ENCODE results near the gene TUBA4B. TPM values are rescaled to one million over a fixed set of nuclear protein-coding genes. Genes with fewer than 3 reads are reported as not detected.
A peak's percentile ranks its signal among the peaks of the same experiment; 100 is the strongest.
"Not testable (repeated sequence)": the region's sequence is repeated elsewhere in the genome, so short reads cannot be mapped to it uniquely, and the experiment has no call there.

TUBA4B gene
- total and polyA plus RNA-seq, 5 donors from 2014 or later: not detected

- Mint-ChIP-seq H3K4me3 (no peak overlapping the region), H3K27me3 (peaks cover 76% of the 10 kb centered on the region)
- no peak for ATAC-seq (ENCODE audit: low read depth in 2 of 2)
These were observed 49.4 kb downstream of the TUBA4B start for GRCh38 chr2:219302412-219302968.

GRCh38 chr2:219304223-219304622, 51.2 kb downstream of the TUBA4B start:
- DNase-seq (no peak), ATAC-seq (ENCODE audit: low read depth in 2 of 2) (no peak)
- no peak overlapping the region for H3K27ac Mint-ChIP-seq
- H3K4me3 Mint-ChIP-seq: no peak overlapping the region
- Histone ChIP-seq H3K36me3 (ENCODE audit: control insufficient read depth, insufficient read depth, low read length) (no peaks in the 10 kb centered on the region), H3K4me3 (ENCODE audit: low read depth, low read length) (no peak overlapping the region), H3K4me1 (ENCODE audit: control insufficient read depth, insufficient read depth, low read length, poor library complexity, severe bottlenecking) (no peaks in the 10 kb centered on the region), H3K27ac (ENCODE audit: insufficient read depth, low read length, poor library complexity, severe bottlenecking) (no peak overlapping the region), H3K9me3 (ENCODE audit: control insufficient read depth in 2 of 2, low read length in 2 of 2) (no peaks in the 10 kb centered on the region), H3K27me3 (ENCODE audit: control insufficient read depth, insufficient read depth, low read length) (peaks cover 12% of the 10 kb centered on the region)
- no peaks in the 10 kb centered on the region for H3K36me3 Mint-ChIP-seq
- peaks cover 0 to 6% (median 0%) of the 10 kb centered on the region in 7 donors for H3K9me3 Mint-ChIP-seq
- peaks cover 0 to 2% (median 0%) of the 10 kb centered on the region in 4 donors for H3K4me1 Mint-ChIP-seq
- peaks cover 74% of the 10 kb centered on the region for H3K27me3 Mint-ChIP-seq

More at GRCh38 chr2:219302412-219302968, 49.4 kb downstream of the TUBA4B start:
- no peak overlapping the region for H3K27ac ChIP-seq (ENCODE audit: insufficient read depth, low read length, poor library complexity, severe bottlenecking)
- no peaks in the 10 kb centered on the region for H3K36me3 Mint-ChIP-seq
- H3K4me1 ChIP-seq (ENCODE audit: control insufficient read depth, insufficient read depth, low read length, poor library complexity, severe bottlenecking): peaks cover 4% of the 10 kb centered on the region
- H3K9me3 ChIP-seq (ENCODE audit: control insufficient read depth in 2 of 2, low read length in 2 of 2): no peaks in the 10 kb centered on the region
- H3K4me3 ChIP-seq (ENCODE audit: low read depth, low read length): no peak overlapping the region
- peaks cover 0 to 11% (median 0%) of the 10 kb centered on the region in 4 donors for H3K4me1 Mint-ChIP-seq
- peaks cover 8% of the 10 kb centered on the region for H3K27me3 ChIP-seq (ENCODE audit: control insufficient read depth, insufficient read depth, low read length)
- peaks cover 0 to 6% (median 0%) of the 10 kb centered on the region in 7 donors for H3K9me3 Mint-ChIP-seq
- H3K36me3 ChIP-seq (ENCODE audit: control insufficient read depth, insufficient read depth, low read length): no peaks in the 10 kb centered on the region
- H3K27ac Mint-ChIP-seq: no peak overlapping the region
- no peak for DNase-seq

- peaks cover 20% of the 10 kb centered on the region for H3K27me3 ChIP-seq (ENCODE audit: control insufficient read depth, insufficient read depth, low read length)
- Mint-ChIP-seq H3K27ac (no peak overlapping the region), H3K36me3 (no peaks in the 10 kb centered on the region), H3K4me1 (peaks cover 0 to 2% (median 0%) of the 10 kb centered on the region in 4 donors), H3K9me3 (peaks cover 0 to 6% (median 3%) of the 10 kb centered on the region in 7 donors), H3K27me3 (peaks cover 78% of the 10 kb centered on the region), H3K4me3 (no peak overlapping the region)
- H3K4me1 ChIP-seq (ENCODE audit: control insufficient read depth, insufficient read depth, low read length, poor library complexity, severe bottlenecking): no peaks in the 10 kb centered on the region
- DNase-seq (no peak), ATAC-seq (ENCODE audit: low read depth in 2 of 2) (no peak)
- no peak overlapping the region for H3K27ac ChIP-seq (ENCODE audit: insufficient read depth, low read length, poor library complexity, severe bottlenecking)
- H3K4me3 ChIP-seq (ENCODE audit: low read depth, low read length): no peak overlapping the region
- no peaks in the 10 kb centered on the region for H3K36me3 ChIP-seq (ENCODE audit: control insufficient read depth, insufficient read depth, low read length)
- no peaks in the 10 kb centered on the region for H3K9me3 ChIP-seq (ENCODE audit: control insufficient read depth in 2 of 2, low read length in 2 of 2)
These were observed 53.0 kb downstream of the TUBA4B start for GRCh38 chr2:219306047-219306446.

- no peaks in the 10 kb centered on the region for H3K9me3 ChIP-seq (ENCODE audit: control insufficient read depth in 2 of 2, low read length in 2 of 2)
- H3K27ac ChIP-seq (ENCODE audit: insufficient read depth, low read length, poor library complexity, severe bottlenecking): no peak overlapping the region
- no peak overlapping the region for H3K27ac Mint-ChIP-seq
- no peaks in the 10 kb centered on the region for H3K4me1 ChIP-seq (ENCODE audit: control insufficient read depth, insufficient read depth, low read length, poor library complexity, severe bottlenecking)
- H3K4me1 Mint-ChIP-seq: peaks cover 0 to 2% (median 0%) of the 10 kb centered on the region in 4 donors
- H3K4me3 Mint-ChIP-seq: no peak overlapping the region
- peaks cover 0 to 6% (median 3%) of the 10 kb centered on the region in 7 donors for H3K9me3 Mint-ChIP-seq
- DNase-seq (peak; percentile 33 to 57 (median 52)), ATAC-seq (ENCODE audit: low read depth in 2 of 2) (peak; percentile 45 to 66)
- H3K36me3 Mint-ChIP-seq: peaks cover 2% of the 10 kb centered on the region
- H3K36me3 ChIP-seq (ENCODE audit: control insufficient read depth, insufficient read depth, low read length): no peaks in the 10 kb centered on the region
- H3K4me3 ChIP-seq (ENCODE audit: low read depth, low read length): no peak overlapping the region
- H3K27me3 ChIP-seq (ENCODE audit: control insufficient read depth, insufficient read depth, low read length): peaks cover 18% of the 10 kb centered on the region
- peaks cover 66% of the 10 kb centered on the region for H3K27me3 Mint-ChIP-seq
These were observed 55.4 kb downstream of the TUBA4B start for GRCh38 chr2:219308142-219309101.

GRCh38 chr2:219309278-219309677, 56.2 kb downstream of the TUBA4B start, which contains the start of gene PTPRN:
Gene PTPRN, minus strand, starts transcription at chr2:219309401. Its CDS starts 69 bp downstream, at chr2:219309332.
- Mint-ChIP-seq H3K4me3 (no peak within 1 kb of the TSS), H3K4me1 (peaks cover 0 to 2% (median 0%) of the 10 kb centered on the region in 4 donors), H3K36me3 (peaks cover 5% of the 10 kb centered on the region), H3K27ac (peak within 1 kb of the TSS in 1 of 3 donors; percentile 57), H3K9me3 (peaks cover 0 to 6% (median 3%) of the 10 kb centered on the region in 7 donors), H3K27me3 (peaks cover 63% of the 10 kb centered on the region)
- Histone ChIP-seq H3K9me3 (ENCODE audit: control insufficient read depth in 2 of 2, low read length in 2 of 2) (no peaks in the 10 kb centered on the region), H3K4me3 (ENCODE audit: low read depth, low read length) (no peak within 1 kb of the TSS), H3K27ac (ENCODE audit: insufficient read depth, low read length, poor library complexity, severe bottlenecking) (no peak within 1 kb of the TSS), H3K27me3 (ENCODE audit: control insufficient read depth, insufficient read depth, low read length) (peaks cover 16% of the 10 kb centered on the region), H3K4me1 (ENCODE audit: control insufficient read depth, insufficient read depth, low read length, poor library complexity, severe bottlenecking) (no peaks in the 10 kb centered on the region), H3K36me3 (ENCODE audit: control insufficient read depth, insufficient read depth, low read length) (no peaks in the 10 kb centered on the region)
- no peak for ATAC-seq (ENCODE audit: low read depth in 2 of 2)
- DNase-seq: no peak

GRCh38 chr2:219312683-219313263, 59.7 kb downstream of the TUBA4B start:
- not testable (repeated sequence) for H3K4me3 ChIP-seq (ENCODE audit: low read depth, low read length); H3K36me3 Mint-ChIP-seq; H3K4me1 Mint-ChIP-seq; H3K9me3 ChIP-seq (ENCODE audit: control insufficient read depth in 2 of 2, low read length in 2 of 2); H3K9me3 Mint-ChIP-seq; H3K4me3 Mint-ChIP-seq; H3K27ac Mint-ChIP-seq; H3K4me1 ChIP-seq (ENCODE audit: control insufficient read depth, insufficient read depth, low read length, poor library complexity, severe bottlenecking); DNase-seq; ATAC-seq (ENCODE audit: low read depth in 2 of 2); H3K36me3 ChIP-seq (ENCODE audit: control insufficient read depth, insufficient read depth, low read length); H3K27ac ChIP-seq (ENCODE audit: insufficient read depth, low read length, poor library complexity, severe bottlenecking)
- peaks cover 11% of the 10 kb centered on the region for H3K27me3 ChIP-seq (ENCODE audit: control insufficient read depth, insufficient read depth, low read length)
- peaks cover 37% of the 10 kb centered on the region for H3K27me3 Mint-ChIP-seq

GRCh38 chr2:219314804-219315468, 61.9 kb downstream of the TUBA4B start:
- Histone ChIP-seq H3K4me3 (ENCODE audit: low read depth, low read length) (no peak overlapping the region), H3K4me1 (ENCODE audit: control insufficient read depth, insufficient read depth, low read length, poor library complexity, severe bottlenecking) (no peaks in the 10 kb centered on the region), H3K9me3 (ENCODE audit: control insufficient read depth in 2 of 2, low read length in 2 of 2) (no peaks in the 10 kb centered on the region), H3K36me3 (ENCODE audit: control insufficient read depth, insufficient read depth, low read length) (no peaks in the 10 kb centered on the region), H3K27me3 (ENCODE audit: control insufficient read depth, insufficient read depth, low read length) (peaks cover 4% of the 10 kb centered on the region), H3K27ac (ENCODE audit: insufficient read depth, low read length, poor library complexity, severe bottlenecking) (no peak overlapping the region)
- peaks cover 23% of the 10 kb centered on the region for H3K27me3 Mint-ChIP-seq
- peaks cover 0 to 3% (median 0%) of the 10 kb centered on the region in 7 donors for H3K9me3 Mint-ChIP-seq
- DNase-seq (no peak), ATAC-seq (ENCODE audit: low read depth in 2 of 2) (no peak)
- no peak overlapping the region for H3K4me3 Mint-ChIP-seq
- peaks cover 5% of the 10 kb centered on the region for H3K36me3 Mint-ChIP-seq
- peaks cover 0 to 2% (median 0%) of the 10 kb centered on the region in 4 donors for H3K4me1 Mint-ChIP-seq
- H3K27ac Mint-ChIP-seq: no peak overlapping the region

Data from CD4-positive, CD25-positive, alpha-beta regulatory T cell (primary cell).